GM18909 (cell line): ENCODE results near the gene EGFR.

Source experiments
- ATAC-seq: cut with Tn5 transposase; IDR thresholded peaks from one replicate; pipeline ENCODE4 v1.9.1; 2021; ENCODE audit warnings: mild to moderate bottlenecking; ENCODE audit not compliant: unreplicated experiment, poor library complexity

EGFR gene

GRCh38 chr7:55193245-55193644 is 174.4 kb downstream of the EGFR start:
- ATAC-seq, result no peak

- ATAC-seq, result no peak
Observed at GRCh38 chr7:55194522-55194921, 175.7 kb downstream of the EGFR start.

DNA sequence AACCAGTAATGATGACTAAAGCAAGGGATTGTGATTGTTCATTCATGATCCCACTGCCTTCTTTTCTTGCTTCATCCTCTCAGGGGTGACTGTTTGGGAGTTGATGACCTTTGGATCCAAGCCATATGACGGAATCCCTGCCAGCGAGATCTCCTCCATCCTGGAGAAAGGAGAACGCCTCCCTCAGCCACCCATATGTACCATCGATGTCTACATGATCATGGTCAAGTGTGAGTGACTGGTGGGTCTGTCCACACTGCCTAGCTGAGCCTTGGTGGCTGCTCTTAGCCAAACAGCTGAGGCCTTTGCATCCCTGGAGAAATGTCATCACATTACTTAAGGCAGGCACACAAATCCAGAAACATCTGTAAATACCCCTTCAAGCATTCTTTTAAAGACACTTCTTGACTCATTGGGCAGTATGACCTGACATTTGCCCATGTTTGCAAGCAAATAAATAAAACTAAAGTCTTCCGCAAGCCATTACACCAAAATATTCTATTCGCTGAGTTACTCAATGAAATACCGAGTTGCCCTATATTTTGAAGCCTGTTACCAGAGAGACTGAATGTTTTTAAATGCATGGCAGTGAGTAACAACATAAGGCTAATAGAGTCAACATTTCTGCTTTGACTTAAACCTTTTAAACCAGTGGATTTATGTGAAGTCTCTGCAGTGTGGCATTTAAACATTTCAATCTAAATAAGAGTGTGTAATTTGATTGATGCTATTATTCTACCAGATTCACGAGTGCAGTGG is 180.0 kb downstream of the EGFR start:
- no peak for ATAC-seq

DNA sequence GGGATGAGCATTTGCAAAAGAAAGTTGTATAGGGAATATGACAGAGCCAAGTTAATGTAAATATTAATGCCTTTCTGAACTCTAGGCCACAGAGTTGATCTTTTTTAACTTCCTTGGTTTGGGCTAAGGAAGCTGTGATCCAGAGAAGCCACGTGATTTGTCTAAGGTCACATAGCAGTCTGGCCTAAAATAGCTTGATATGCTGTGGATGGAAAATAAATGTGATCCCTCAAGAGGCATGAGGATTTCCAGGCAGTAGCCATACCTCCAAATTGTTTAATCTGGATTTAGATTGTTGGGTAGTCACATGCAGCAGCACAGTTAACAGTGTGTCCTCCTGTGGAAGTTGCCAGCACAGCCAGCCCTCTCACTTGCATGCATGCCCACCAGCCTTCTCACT is 180.6 kb downstream of the EGFR start:
- ATAC-seq, result no peak

GRCh38 chr7:55200441-55200840 is 181.6 kb downstream of the EGFR start:
- no peak for ATAC-seq

- no peak for ATAC-seq
Observed at GRCh38 chr7:55202150-55202913, 183.5 kb downstream of the EGFR start.

GRCh38 chr7:55203300-55203699 is 184.5 kb downstream of the EGFR start:
- ATAC-seq, result no peak

DNA sequence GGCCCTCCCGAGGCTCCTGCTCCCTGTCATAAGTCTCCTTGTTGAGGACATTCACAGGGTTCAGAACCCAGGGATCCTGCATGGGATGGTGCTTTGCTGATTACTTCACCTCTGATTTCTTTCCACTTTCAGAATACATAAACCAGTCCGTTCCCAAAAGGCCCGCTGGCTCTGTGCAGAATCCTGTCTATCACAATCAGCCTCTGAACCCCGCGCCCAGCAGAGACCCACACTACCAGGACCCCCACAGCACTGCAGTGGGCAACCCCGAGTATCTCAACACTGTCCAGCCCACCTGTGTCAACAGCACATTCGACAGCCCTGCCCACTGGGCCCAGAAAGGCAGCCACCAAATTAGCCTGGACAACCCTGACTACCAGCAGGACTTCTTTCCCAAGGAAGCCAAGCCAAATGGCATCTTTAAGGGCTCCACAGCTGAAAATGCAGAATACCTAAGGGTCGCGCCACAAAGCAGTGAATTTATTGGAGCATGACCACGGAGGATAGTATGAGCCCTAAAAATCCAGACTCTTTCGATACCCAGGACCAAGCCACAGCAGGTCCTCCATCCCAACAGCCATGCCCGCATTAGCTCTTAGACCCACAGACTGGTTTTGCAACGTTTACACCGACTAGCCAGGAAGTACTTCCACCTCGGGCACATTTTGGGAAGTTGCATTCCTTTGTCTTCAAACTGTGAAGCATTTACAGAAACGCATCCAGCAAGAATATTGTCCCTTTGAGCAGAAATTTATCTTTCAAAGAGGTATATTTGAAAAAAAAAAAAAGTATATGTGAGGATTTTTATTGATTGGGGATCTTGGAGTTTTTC is 186.5 kb downstream of the EGFR start:
- ATAC-seq, result no peak

GRCh38 chr7:55206235-55207029 is 187.6 kb downstream of the EGFR start:
- ATAC-seq, result no peak

DNA sequence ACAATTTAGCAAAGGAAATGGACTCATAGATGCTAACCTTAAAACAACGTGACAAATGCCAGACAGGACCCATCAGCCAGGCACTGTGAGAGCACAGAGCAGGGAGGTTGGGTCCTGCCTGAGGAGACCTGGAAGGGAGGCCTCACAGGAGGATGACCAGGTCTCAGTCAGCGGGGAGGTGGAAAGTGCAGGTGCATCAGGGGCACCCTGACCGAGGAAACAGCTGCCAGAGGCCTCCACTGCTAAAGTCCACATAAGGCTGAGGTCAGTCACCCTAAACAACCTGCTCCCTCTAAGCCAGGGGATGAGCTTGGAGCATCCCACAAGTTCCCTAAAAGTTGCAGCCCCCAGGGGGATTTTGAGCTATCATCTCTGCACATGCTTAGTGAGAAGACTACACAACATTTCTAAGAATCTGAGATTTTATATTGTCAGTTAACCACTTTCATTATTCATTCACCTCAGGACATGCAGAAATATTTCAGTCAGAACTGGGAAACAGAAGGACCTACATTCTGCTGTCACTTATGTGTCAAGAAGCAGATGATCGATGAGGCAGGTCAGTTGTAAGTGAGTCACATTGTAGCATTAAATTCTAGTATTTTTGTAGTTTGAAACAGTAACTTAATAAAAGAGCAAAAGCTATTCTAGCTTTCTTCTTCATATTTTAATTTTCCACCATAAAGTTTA is 188.8 kb downstream of the EGFR start:
- ATAC-seq, result no peak

GRCh38 chr7:55209366-55209765 is 190.5 kb downstream of the EGFR start:
- no peak for ATAC-seq

GRCh38 chr7:55210176-55210575 is 191.4 kb downstream of the EGFR start:
- no peak for ATAC-seq

DNA sequence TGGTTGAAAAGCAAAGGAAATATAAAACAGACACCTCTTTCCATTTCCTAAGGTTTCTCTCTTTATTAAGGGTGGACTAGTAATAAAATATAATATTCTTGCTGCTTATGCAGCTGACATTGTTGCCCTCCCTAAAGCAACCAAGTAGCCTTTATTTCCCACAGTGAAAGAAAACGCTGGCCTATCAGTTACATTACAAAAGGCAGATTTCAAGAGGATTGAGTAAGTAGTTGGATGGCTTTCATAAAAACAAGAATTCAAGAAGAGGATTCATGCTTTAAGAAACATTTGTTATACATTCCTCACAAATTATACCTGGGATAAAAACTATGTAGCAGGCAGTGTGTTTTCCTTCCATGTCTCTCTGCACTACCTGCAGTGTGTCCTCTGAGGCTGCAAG is 191.9 kb downstream of the EGFR start:
- no peak for ATAC-seq

- ATAC-seq, result no peak
Observed at GRCh38 chr7:55211726-55212125, 192.9 kb downstream of the EGFR start.

DNA sequence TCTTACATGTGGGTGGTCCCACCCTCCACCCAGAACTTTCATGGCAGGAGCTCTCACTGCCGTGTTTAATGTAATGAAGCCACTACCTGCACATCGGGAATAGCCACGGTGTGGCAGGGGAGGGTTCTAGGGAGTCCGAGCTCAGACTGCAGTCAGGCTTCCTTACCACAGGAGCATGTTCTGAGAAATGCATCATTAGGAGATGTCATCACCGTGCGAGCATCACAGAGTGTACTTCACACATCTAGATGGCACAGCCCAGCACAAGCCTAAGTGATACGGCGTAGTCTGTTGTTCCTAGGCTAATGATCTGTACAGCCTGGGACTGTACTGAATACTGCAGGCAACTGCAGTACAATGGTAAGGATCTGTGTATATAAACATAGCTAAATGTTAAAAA is 193.4 kb downstream of the EGFR start:
- ATAC-seq, result no peak

- no peak for ATAC-seq
Observed at GRCh38 chr7:55212838-55213237, 194.0 kb downstream of the EGFR start.

- no peak for ATAC-seq
Observed at GRCh38 chr7:55214707-55215106, 195.9 kb downstream of the EGFR start.

- no peak for ATAC-seq
Observed at GRCh38 chr7:55223023-55223422, 204.2 kb downstream of the EGFR start.

GRCh38 chr7:55224111-55224510 is 205.3 kb downstream of the EGFR start:
- no peak for ATAC-seq

GRCh38 chr7:55224810-55225209 is 206.0 kb downstream of the EGFR start:
- ATAC-seq, result no peak
